ENCODE results near the gene TBX2. TPM values are rescaled to one million over a fixed set of nuclear protein-coding genes. Genes with fewer than 3 reads are reported as not detected.

Gene TBX2
- total and polyA plus RNA-seq, 2 of the 13 experiments (the other 11 are each of a cell fraction or from before 2014, with no cell fraction given), result 2.8 to 15.3 TPM

GRCh38 chr17:61393550-61393903 is 6.1 kb upstream of the TBX2 start (continued):
- TF ChIP-seq FOXA1 (IDR thresholded peaks at IDR 0.05) (no peak), FOXA1 (CRISPR knock-in tag; IDR thresholded peaks at IDR 0.05) (peak; percentile 67), POGZ (CRISPR knock-in tag; IDR thresholded peaks at IDR 0.05) (no peak), PRMT3 (CRISPR knock-in tag; IDR thresholded peaks at IDR 0.05; ENCODE audit: borderline replicate concordance, low read depth) (0 out of 2 replicates have a peak, but pooled peaks have one; percentile 32), CTCF (CRISPR knock-in tag; IDR thresholded peaks at IDR 0.05) (peak; percentile 55), ZNF569 (CRISPR knock-in tag; IDR thresholded peaks at IDR 0.05; ENCODE audit: borderline replicate concordance) (no peak), ZNF709 (CRISPR knock-in tag; IDR thresholded peaks at IDR 0.05) (no peak), MEIS1 (CRISPR knock-in tag; IDR thresholded peaks at IDR 0.05; ENCODE audit: borderline replicate concordance) (no peak)
- TF ChIP-seq, protein P1, sequence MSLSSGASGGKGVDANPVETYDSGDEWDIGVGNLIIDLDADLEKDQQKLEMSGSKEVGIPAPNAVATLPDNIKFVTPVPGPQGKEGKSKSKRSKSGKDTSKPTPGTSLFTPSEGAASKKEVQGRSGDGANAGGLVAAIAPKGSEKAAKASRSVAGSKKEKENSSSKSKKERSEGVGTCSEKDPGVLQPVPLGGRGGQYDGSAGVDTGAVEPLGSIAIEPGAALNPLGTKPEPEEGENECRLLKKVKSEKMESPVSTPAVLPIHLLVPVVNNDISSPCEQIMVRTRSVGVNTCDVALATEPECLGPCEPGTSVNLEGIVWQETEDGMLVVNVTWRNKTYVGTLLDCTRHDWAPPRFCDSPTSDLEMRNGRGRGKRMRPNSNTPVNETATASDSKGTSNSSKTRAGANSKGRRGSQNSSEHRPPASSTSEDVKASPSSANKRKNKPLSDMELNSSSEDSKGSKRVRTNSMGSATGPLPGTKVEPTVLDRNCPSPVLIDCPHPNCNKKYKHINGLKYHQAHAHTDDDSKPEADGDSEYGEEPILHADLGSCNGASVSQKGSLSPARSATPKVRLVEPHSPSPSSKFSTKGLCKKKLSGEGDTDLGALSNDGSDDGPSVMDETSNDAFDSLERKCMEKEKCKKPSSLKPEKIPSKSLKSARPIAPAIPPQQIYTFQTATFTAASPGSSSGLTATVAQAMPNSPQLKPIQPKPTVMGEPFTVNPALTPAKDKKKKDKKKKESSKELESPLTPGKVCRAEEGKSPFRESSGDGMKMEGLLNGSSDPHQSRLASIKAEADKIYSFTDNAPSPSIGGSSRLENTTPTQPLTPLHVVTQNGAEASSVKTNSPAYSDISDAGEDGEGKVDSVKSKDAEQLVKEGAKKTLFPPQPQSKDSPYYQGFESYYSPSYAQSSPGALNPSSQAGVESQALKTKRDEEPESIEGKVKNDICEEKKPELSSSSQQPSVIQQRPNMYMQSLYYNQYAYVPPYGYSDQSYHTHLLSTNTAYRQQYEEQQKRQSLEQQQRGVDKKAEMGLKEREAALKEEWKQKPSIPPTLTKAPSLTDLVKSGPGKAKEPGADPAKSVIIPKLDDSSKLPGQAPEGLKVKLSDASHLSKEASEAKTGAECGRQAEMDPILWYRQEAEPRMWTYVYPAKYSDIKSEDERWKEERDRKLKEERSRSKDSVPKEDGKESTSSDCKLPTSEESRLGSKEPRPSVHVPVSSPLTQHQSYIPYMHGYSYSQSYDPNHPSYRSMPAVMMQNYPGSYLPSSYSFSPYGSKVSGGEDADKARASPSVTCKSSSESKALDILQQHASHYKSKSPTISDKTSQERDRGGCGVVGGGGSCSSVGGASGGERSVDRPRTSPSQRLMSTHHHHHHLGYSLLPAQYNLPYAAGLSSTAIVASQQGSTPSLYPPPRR (CRISPR knock-in tag; IDR thresholded peaks at IDR 0.05; ENCODE audit: borderline replicate concordance), result no peak
- TF ChIP-seq, protein P2, sequence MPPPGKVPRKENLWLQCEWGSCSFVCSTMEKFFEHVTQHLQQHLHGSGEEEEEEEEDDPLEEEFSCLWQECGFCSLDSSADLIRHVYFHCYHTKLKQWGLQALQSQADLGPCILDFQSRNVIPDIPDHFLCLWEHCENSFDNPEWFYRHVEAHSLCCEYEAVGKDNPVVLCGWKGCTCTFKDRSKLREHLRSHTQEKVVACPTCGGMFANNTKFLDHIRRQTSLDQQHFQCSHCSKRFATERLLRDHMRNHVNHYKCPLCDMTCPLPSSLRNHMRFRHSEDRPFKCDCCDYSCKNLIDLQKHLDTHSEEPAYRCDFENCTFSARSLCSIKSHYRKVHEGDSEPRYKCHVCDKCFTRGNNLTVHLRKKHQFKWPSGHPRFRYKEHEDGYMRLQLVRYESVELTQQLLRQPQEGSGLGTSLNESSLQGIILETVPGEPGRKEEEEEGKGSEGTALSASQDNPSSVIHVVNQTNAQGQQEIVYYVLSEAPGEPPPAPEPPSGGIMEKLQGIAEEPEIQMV (CRISPR knock-in tag; IDR thresholded peaks at IDR 0.05; ENCODE audit: low read depth), result 0 out of 2 replicates have a peak, but pooled peaks have one; percentile 7
